Stimulated activated CD8-positive, alpha-beta memory T cell treated with anti-CD3 and anti-CD28 coated beads, Interleukin-12 subunit alpha, Interleukin-12 subunit beta, amount 100 ng/mL, for 24 hours (primary cell): ENCODE data around the gene SPRYD4.
"Not testable (repeated sequence)": the region's sequence is repeated elsewhere in the genome, so short reads cannot be mapped to it uniquely, and the experiment has no call there.

ENCODE experiments used
- DNase-seq: peaks from one replicate; pipeline ENCODE4 v3.0.0-alpha.2; 2020; ENCODE audit errors: extremely low read depth

The SPRYD4 gene

GRCh38 chr12:56476972-56477432 lies 8.6 kb downstream of the SPRYD4 start:
- DNase-seq: no peak

DNA sequence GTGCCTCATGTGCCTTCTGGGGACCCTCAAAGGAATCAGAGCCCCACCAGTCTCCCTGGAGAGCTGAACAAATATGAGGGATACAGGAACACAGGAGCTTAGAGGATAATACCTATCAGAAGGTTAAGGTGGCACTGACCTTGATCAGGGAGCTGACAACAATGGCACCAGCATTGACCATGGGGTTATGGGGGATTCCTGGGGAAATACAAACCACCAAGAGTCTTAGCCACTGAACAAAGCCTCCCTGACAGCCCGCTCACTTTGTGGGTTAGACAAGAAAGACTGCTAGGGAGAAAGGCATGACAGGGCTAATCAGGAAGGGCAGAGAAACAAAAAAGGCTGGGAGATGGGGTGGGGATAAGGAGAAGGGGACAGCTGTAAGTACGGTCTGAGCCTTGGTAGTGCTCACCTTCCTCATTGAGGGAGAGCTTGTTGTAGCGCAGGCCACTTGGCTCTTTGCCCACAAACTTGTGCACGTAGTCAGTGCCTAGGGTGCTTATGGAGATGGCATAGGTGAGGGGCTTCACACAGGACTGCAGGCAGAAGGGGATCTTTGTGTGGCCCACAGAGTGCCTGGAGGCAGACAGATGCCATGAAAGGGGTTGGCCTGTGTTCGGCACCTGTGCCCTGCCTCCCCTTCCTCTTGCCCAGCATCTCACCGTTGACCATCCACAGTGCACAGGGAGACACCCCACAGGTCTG lies 9.3 kb downstream of the SPRYD4 start:
- no peak for DNase-seq

GRCh38 chr12:56479625-56480024 lies 11.2 kb downstream of the SPRYD4 start:
- no peak for DNase-seq

- DNase-seq: no peak
These were observed 16.2 kb downstream of the SPRYD4 start for GRCh38 chr12:56484566-56484965.

GRCh38 chr12:56486694-56487093 lies 18.3 kb downstream of the SPRYD4 start:
- no peak for DNase-seq

GRCh38 chr12:56487448-56488040 lies 19.2 kb downstream of the SPRYD4 start:
- no peak for DNase-seq

- DNase-seq: peak; percentile 15
These were observed 19.9 kb downstream of the SPRYD4 start, which contains the start of gene GLS2 for GRCh38 chr12:56488041-56488955. TSS of gene GLS2 (minus strand) at chr12:56488161. CDS start at chr12:56488118, 43 bp downstream.

DNA sequence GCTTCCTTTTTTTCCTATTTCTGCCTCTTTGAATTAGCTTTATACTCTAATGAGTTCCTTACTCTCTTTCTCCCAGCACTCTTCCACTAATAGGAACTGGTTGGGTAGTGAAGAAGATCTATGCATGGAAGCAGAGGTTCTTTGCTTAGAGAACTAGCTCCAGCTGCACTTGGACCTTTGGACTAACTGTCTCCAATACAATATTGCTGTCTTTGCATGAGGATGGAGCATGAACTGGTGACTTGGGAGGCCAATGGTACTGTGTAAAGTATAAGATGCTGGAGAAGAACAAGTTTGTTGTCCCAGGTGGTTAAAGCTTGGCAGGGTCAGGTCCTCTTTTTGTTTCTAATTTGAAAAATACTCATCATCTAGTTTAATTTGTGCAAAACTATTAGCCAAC lies 22.0 kb downstream of the SPRYD4 start:
- DNase-seq: no peak

GRCh38 chr12:56493409-56494105 lies 25.2 kb downstream of the SPRYD4 start:
- DNase-seq: not testable (repeated sequence)

- not testable (repeated sequence) for DNase-seq
These were observed 25.7 kb downstream of the SPRYD4 start for GRCh38 chr12:56494106-56494415.

GRCh38 chr12:56494481-56494880 lies 26.1 kb downstream of the SPRYD4 start:
- not testable (repeated sequence) for DNase-seq

- DNase-seq: peak; percentile 22
These were observed 28.3 kb downstream of the SPRYD4 start for GRCh38 chr12:56496704-56497103.

- not testable (repeated sequence) for DNase-seq
These were observed 29.9 kb downstream of the SPRYD4 start for GRCh38 chr12:56498126-56498902.

GRCh38 chr12:56499452-56499851 lies 31.1 kb downstream of the SPRYD4 start:
- not testable (repeated sequence) for DNase-seq

DNA sequence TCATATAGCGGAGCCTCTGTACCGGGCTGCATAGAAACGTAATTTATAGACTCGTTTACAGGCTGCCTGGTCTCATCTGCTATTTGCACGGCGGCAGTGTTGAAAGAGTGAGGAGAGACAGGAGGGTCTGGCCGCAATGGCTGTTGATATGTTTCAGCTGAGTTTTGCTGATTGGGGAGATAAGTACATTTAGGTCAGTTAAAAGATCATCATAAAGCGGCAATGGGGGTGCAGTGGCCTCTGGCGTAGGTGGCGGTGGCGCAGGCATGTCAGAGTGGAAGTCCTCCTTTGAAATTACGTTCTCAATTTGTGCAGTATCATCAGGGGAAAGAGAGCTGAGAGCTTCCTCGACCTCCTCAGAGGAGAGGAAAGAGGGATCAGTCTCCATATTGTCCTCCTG lies 31.5 kb downstream of the SPRYD4 start:
- not testable (repeated sequence) for DNase-seq

- no peak for DNase-seq
These were observed 42.4 kb downstream of the SPRYD4 start for GRCh38 chr12:56510786-56511185.

- DNase-seq: not testable (repeated sequence)
These were observed 45.6 kb downstream of the SPRYD4 start for GRCh38 chr12:56514014-56514318.

DNA sequence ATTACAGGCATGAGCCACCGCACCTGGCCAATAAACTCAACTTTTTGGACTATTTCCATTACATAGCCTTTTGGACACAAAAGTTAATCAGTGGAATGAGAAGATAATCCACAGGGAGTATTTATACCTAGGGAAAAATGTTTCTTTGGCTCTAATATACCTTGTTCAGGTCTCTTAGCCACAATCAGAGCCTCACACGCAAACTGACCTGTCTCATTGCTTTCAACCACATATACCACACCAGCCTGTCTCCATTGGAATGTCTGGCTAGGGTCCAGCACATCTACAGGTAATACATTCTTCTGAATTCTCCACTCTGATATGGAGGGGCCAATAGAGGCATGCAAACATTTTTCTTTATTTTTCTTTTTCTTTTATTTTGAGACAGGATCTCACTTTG lies 49.5 kb downstream of the SPRYD4 start:
- no peak for DNase-seq

- DNase-seq: no peak
These were observed 50.2 kb downstream of the SPRYD4 start for GRCh38 chr12:56518570-56518969.

GRCh38 chr12:56520048-56520447 lies 51.7 kb downstream of the SPRYD4 start:
- no peak for DNase-seq

DNA sequence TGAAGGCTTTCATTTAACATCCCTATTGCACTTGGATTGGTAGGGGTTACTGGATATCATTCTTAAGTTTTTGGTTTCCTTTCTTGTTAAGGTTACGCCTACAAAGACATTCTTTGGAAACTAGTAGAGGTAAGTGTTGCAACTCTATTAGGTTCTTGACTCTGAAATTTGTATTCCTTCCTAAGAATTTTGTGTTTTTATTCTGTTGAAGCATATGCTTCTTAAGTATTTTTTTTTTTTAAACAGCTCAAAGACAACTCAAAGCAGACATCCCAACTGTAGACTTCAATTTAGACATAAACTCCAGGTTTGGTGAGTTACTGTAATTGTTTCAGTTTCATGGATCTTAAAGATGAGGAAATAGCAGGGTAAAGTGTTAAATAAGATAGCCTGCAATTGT lies 52.1 kb downstream of the SPRYD4 start:
- DNase-seq: no peak
